HEK293 (cell line): ENCODE data around the gene APOE.

Experiments
- CTCF ChIA-PET: fragments of 350-600 bp; formaldehyde crosslinking; extraction: SDS; loops from one replicate; lab custom pipeline; 2021; ENCODE audit warnings: antibody characterized with exemption; lab: Yijun Ruan, JAX
- POLR2A ChIA-PET: fragments of 300-600 bp; formaldehyde crosslinking; extraction: SDS; loops from one replicate; lab custom pipeline; 2020; ENCODE audit warnings: antibody characterized with exemption, inconsistent platforms; lab: Yijun Ruan, JAX
- H3K27ac ChIP-seq: fragments of 200-500 bp; sonication (Bioruptor generic); 2 replicates; pipeline ENCODE4 v1.5.1; 2014; ENCODE audit warnings: low read depth, low read length, control low read depth, inconsistent platforms; ENCODE audit errors: extremely low read depth
- H3K36me3 ChIP-seq, 2 experiments: fragments of 200-500 bp in 1 of 2; sonication (Bioruptor generic) in 1 of 2; 1 replicate in 1 of 2; 2 replicates in 1 of 2; pipeline ENCODE4 v1.5.1; 2014 to 2017; ENCODE audit warnings: inconsistent platforms in 2 of 2, low read length in 2 of 2; ENCODE audit not compliant: control insufficient read depth in 2 of 2, insufficient read depth in 1 of 2
- H3K4me1 ChIP-seq: fragments of 200-500 bp; sonication (Bioruptor generic); 2 replicates; pipeline ENCODE4 v1.5.1; 2014; ENCODE audit warnings: mild to moderate bottlenecking, low read length, inconsistent platforms; ENCODE audit not compliant: control insufficient read depth, insufficient read depth
- H3K4me3 ChIP-seq: 2 replicates; pipeline ENCODE4 v1.5.1; 2011; ENCODE audit warnings: low read depth, mild to moderate bottlenecking, control low read depth, low read length, moderate library complexity
- H3K9me3 ChIP-seq: fragments of 200-500 bp; sonication (Bioruptor generic); 2 replicates; pipeline ENCODE4 v1.5.1; 2014; ENCODE audit warnings: low read depth, low read length, inconsistent platforms; ENCODE audit not compliant: control insufficient read depth, insufficient read depth
- BCL11A ChIP-seq: fragments of 450-650 bp; formaldehyde crosslinking; IDR thresholded peaks from 2 replicates; pipeline ENCODE4 v1.5.1; 2016; ENCODE audit warnings: low read depth, missing biosample characterization, missing genetic modification characterization
- GLIS1 ChIP-seq: fragments of 450-650 bp; formaldehyde crosslinking; IDR thresholded peaks from 2 replicates; pipeline ENCODE4 v1.5.1; 2016; ENCODE audit warnings: missing biosample characterization, missing genetic modification characterization
- GLIS2 ChIP-seq: fragments of 450-650 bp; formaldehyde crosslinking; IDR thresholded peaks from 2 replicates; pipeline ENCODE4 v1.5.1; 2016; ENCODE audit warnings: missing biosample characterization, missing genetic modification characterization
- IKZF3 ChIP-seq: fragments of 450-650 bp; IDR thresholded peaks from 2 replicates; pipeline ENCODE4 v1.5.0; 2018; ENCODE audit warnings: missing biosample characterization, mild to moderate bottlenecking, missing genetic modification characterization, moderate library complexity
- REPIN1 ChIP-seq: fragments of 450-650 bp; formaldehyde crosslinking; IDR thresholded peaks from 2 replicates; pipeline ENCODE4 v1.5.1; 2017; ENCODE audit warnings: missing biosample characterization, missing genetic modification characterization, low read depth
- SP7 ChIP-seq: fragments of 450-650 bp; formaldehyde crosslinking; IDR thresholded peaks from 2 replicates; pipeline ENCODE4 v1.5.1; 2016; ENCODE audit warnings: missing biosample characterization, missing genetic modification characterization
- TCF7L2 ChIP-seq: IDR thresholded peaks from 2 replicates; pipeline ENCODE4 v1.6.1; 2011; ENCODE audit warnings: low read depth, mild to moderate bottlenecking, inconsistent platforms, low read length, moderate library complexity, borderline replicate concordance
- ZFP3 ChIP-seq: fragments of 450-650 bp; formaldehyde crosslinking; IDR thresholded peaks from 2 replicates; pipeline ENCODE4 v1.5.1; 2016; ENCODE audit warnings: low read depth, missing biosample characterization, missing genetic modification characterization
- ZFP37 ChIP-seq: fragments of 450-650 bp; formaldehyde crosslinking; IDR thresholded peaks from 2 replicates; pipeline ENCODE4 v1.5.1; 2016; ENCODE audit warnings: missing biosample characterization, missing genetic modification characterization
- ZNF2 ChIP-seq: fragments of 450-650 bp; formaldehyde crosslinking; IDR thresholded peaks from 2 replicates; pipeline ENCODE4 v1.5.1; 2016; ENCODE audit warnings: missing biosample characterization, missing genetic modification characterization
- ZNF248 ChIP-seq: fragments of 450-650 bp; formaldehyde crosslinking; IDR thresholded peaks from 2 replicates; pipeline ENCODE4 v1.5.1; 2017; ENCODE audit warnings: missing biosample characterization, missing genetic modification characterization
- ZNF302 ChIP-seq: fragments of 450-650 bp; formaldehyde crosslinking; IDR thresholded peaks from 2 replicates; pipeline ENCODE4 v1.5.1; 2016; ENCODE audit warnings: missing biosample characterization, missing genetic modification characterization, low read depth
- ZNF350 ChIP-seq: fragments of 450-650 bp; formaldehyde crosslinking; IDR thresholded peaks from 2 replicates; pipeline ENCODE4 v1.5.0; 2017; ENCODE audit warnings: missing biosample characterization, mild to moderate bottlenecking, missing genetic modification characterization
- ZNF501 ChIP-seq: fragments of 450-650 bp; formaldehyde crosslinking; IDR thresholded peaks from 2 replicates; pipeline ENCODE4 v1.5.1; 2016; ENCODE audit warnings: missing biosample characterization, missing genetic modification characterization
- ZNF510 ChIP-seq: fragments of 450-650 bp; formaldehyde crosslinking; IDR thresholded peaks from 2 replicates; pipeline ENCODE4 v1.5.1; 2018; ENCODE audit warnings: mild to moderate bottlenecking, missing genetic modification characterization, missing biosample characterization; ENCODE audit not compliant: insufficient replicate concordance
- ZNF514 ChIP-seq: fragments of 450-650 bp; formaldehyde crosslinking; IDR thresholded peaks from 2 replicates; pipeline ENCODE4 v1.5.1; 2016; ENCODE audit warnings: missing biosample characterization, missing genetic modification characterization
- ZNF571 ChIP-seq: fragments of 450-650 bp; formaldehyde crosslinking; IDR thresholded peaks from 2 replicates; pipeline ENCODE4 v1.5.0; 2017; ENCODE audit warnings: missing biosample characterization, missing genetic modification characterization
- ZNF660 ChIP-seq: fragments of 450-650 bp; IDR thresholded peaks from 2 replicates; pipeline ENCODE4 v1.5.1; 2018; ENCODE audit warnings: missing biosample characterization, mild to moderate bottlenecking, missing genetic modification characterization
- ZNF701 ChIP-seq: fragments of 450-650 bp; formaldehyde crosslinking; IDR thresholded peaks from 2 replicates; pipeline ENCODE4 v1.5.1; 2016; ENCODE audit warnings: missing biosample characterization, missing genetic modification characterization
- ZSCAN23 ChIP-seq: fragments of 450-650 bp; formaldehyde crosslinking; IDR thresholded peaks from 2 replicates; pipeline ENCODE4 v1.5.1; 2016; ENCODE audit warnings: missing biosample characterization, missing genetic modification characterization
- TF ChIP-seq, protein P1 (sequence below): fragments of 450-650 bp; formaldehyde crosslinking; IDR thresholded peaks from 2 replicates; pipeline ENCODE4 v1.5.1; 2017; ENCODE audit warnings: missing biosample characterization, missing genetic modification characterization
- TF ChIP-seq, protein P2 (sequence below): fragments of 450-650 bp; formaldehyde crosslinking; IDR thresholded peaks from 2 replicates; pipeline ENCODE4 v1.5.1; 2017; ENCODE audit warnings: missing biosample characterization, missing genetic modification characterization
- TF ChIP-seq, protein P3 (sequence below): fragments of 450-650 bp; formaldehyde crosslinking; IDR thresholded peaks from 2 replicates; pipeline ENCODE4 v1.5.1; 2016; ENCODE audit warnings: missing biosample characterization, missing genetic modification characterization

Gene APOE

DNA sequence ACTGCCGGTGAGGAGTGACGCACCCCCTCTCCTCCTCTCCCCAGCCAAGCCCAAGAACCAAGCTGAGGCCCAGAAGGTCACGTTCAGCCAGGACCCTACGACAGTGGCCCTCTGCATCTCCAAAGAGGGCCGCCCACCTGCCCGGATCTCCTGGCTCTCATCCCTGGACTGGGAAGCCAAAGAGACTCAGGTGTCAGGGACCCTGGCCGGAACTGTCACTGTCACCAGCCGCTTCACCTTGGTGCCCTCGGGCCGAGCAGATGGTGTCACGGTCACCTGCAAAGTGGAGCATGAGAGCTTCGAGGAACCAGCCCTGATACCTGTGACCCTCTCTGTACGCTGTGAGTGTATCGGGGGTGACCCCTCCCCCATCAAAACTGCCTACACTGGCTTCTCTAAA lies 33.8 kb upstream of the APOE start:
- H3K9me3 ChIP-seq, result no peaks in the 10 kb centered on the region
- POLR2A ChIA-PET, result interaction anchor here (0.6 kb wide), 1 partner anchor 26 kb away, joined by 7 read pairs; no protein-coding TSS in a partner anchor
- CTCF ChIA-PET, result interaction anchor here (0.5 to 0.8 kb wide), 2 partner anchors 24 to 48 kb away, joined by 3 to 4 read pairs; no protein-coding TSS in a partner anchor
- H3K36me3 ChIP-seq, result peaks cover 57 to 82% of the 10 kb centered on the region in 2 experiments
- H3K4me3 ChIP-seq, result no peak overlapping the region
- no peak for TF ChIP-seq TCF7L2
- no peak for TF ChIP-seq GLIS1 (tag by site-specific recombination)
- TF ChIP-seq GLIS2, result no peak
- no peak for TF ChIP-seq ZNF510 (tag by site-specific recombination)
- H3K27ac ChIP-seq, result no peak overlapping the region
- no peaks in the 10 kb centered on the region for H3K4me1 ChIP-seq

DNA sequence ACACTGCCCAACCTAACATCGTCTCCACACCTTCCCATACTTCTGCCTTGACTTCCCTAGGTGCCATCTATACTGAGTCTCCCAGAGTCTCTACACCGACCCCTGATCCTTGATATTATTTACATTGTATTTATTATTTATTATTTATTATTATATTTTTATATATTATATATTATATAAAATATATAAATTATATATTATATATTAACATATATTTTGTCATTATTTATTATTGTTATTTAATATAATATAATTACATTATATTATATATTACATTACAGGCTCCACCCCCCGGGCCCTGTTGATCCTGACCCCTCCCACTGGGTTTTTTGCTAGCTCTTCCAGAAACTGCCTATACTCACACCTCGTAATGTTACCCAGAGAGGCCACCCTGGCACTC lies 32.9 kb upstream of the APOE start:
- CTCF ChIA-PET, result no interaction called here
- TF ChIP-seq ZNF350, result no peak
- TF ChIP-seq SP7 (tag by site-specific recombination), result no peak
- no peak for TF ChIP-seq ZFP3 (tag by site-specific recombination)
- no peak for TF ChIP-seq ZNF571 (tag by site-specific recombination)
- no peak for TF ChIP-seq ZNF660 (tag by site-specific recombination)
- TF ChIP-seq ZNF514 (tag by site-specific recombination), result no peak
- no peak for TF ChIP-seq BCL11A
- TF ChIP-seq ZNF248 (tag by site-specific recombination), result no peak
- no peak for TF ChIP-seq ZNF2 (tag by site-specific recombination)
- TF ChIP-seq ZNF501 (tag by site-specific recombination), result no peak
- TF ChIP-seq, protein P1, sequence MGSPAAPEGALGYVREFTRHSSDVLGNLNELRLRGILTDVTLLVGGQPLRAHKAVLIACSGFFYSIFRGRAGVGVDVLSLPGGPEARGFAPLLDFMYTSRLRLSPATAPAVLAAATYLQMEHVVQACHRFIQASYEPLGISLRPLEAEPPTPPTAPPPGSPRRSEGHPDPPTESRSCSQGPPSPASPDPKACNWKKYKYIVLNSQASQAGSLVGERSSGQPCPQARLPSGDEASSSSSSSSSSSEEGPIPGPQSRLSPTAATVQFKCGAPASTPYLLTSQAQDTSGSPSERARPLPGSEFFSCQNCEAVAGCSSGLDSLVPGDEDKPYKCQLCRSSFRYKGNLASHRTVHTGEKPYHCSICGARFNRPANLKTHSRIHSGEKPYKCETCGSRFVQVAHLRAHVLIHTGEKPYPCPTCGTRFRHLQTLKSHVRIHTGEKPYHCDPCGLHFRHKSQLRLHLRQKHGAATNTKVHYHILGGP (tag by site-specific recombination), result no peak
- no peak for TF ChIP-seq ZNF302 (tag by site-specific recombination)
- TF ChIP-seq, protein P2, sequence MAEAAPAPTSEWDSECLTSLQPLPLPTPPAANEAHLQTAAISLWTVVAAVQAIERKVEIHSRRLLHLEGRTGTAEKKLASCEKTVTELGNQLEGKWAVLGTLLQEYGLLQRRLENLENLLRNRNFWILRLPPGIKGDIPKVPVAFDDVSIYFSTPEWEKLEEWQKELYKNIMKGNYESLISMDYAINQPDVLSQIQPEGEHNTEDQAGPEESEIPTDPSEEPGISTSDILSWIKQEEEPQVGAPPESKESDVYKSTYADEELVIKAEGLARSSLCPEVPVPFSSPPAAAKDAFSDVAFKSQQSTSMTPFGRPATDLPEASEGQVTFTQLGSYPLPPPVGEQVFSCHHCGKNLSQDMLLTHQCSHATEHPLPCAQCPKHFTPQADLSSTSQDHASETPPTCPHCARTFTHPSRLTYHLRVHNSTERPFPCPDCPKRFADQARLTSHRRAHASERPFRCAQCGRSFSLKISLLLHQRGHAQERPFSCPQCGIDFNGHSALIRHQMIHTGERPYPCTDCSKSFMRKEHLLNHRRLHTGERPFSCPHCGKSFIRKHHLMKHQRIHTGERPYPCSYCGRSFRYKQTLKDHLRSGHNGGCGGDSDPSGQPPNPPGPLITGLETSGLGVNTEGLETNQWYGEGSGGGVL (tag by site-specific recombination), result no peak
- no peak for TF ChIP-seq ZNF701 (tag by site-specific recombination)
- TF ChIP-seq, protein P3, sequence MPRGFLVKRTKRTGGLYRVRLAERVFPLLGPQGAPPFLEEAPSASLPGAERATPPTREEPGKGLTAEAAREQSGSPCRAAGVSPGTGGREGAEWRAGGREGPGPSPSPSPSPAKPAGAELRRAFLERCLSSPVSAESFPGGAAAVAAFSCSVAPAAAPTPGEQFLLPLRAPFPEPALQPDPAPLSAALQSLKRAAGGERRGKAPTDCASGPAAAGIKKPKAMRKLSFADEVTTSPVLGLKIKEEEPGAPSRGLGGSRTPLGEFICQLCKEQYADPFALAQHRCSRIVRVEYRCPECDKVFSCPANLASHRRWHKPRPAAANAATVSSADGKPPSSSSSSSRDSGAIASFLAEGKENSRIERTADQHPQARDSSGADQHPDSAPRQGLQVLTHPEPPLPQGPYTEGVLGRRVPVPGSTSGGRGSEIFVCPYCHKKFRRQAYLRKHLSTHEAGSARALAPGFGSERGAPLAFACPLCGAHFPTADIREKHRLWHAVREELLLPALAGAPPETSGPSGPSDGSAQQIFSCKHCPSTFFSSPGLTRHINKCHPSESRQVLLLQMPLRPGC (tag by site-specific recombination), result no peak
- TF ChIP-seq IKZF3, result no peak
- no peak for TF ChIP-seq ZSCAN23 (tag by site-specific recombination)
- no peak for TF ChIP-seq REPIN1
- TF ChIP-seq ZFP37, result no peak
- no peak overlapping the region for H3K27ac ChIP-seq
- H3K36me3 ChIP-seq, result peaks cover 55 to 85% of the 10 kb centered on the region in 2 experiments
- no peaks in the 10 kb centered on the region for H3K9me3 ChIP-seq
- H3K4me3 ChIP-seq, result no peak overlapping the region
- H3K4me1 ChIP-seq, result no peaks in the 10 kb centered on the region
- POLR2A ChIA-PET, result no interaction called here
